KMS-11 (cell line): ENCODE results near the gene CMIP.
A peak's percentile ranks its signal among the peaks of the same experiment; 100 is the strongest.

Experiments used
- H2AFZ ChIP-seq: fragments of 200-600 bp; sonication (generic); 2 replicates; pipeline ENCODE4 v1.6.1; 2016; ENCODE audit warnings: antibody characterized with exemption, mixed run types, low read depth
- H3K27ac ChIP-seq: fragments of 200-600 bp; sonication (generic); 2 replicates; pipeline ENCODE4 v1.6.1; 2016; ENCODE audit warnings: mild to moderate bottlenecking, mixed run types
- H3K27me3 ChIP-seq: fragments of 200-600 bp; sonication (generic); 2 replicates; pipeline ENCODE4 v1.6.1; 2017; ENCODE audit warnings: mild to moderate bottlenecking, low read depth, mixed run types, moderate library complexity; ENCODE audit not compliant: insufficient read depth
- H3K36me3 ChIP-seq: fragments of 200-600 bp; sonication (generic); 2 replicates; pipeline ENCODE4 v1.6.1; 2017; ENCODE audit warnings: mild to moderate bottlenecking, mixed run types; ENCODE audit not compliant: insufficient read depth
- H3K4me1 ChIP-seq: fragments of 200-600 bp; sonication (generic); 2 replicates; pipeline ENCODE4 v1.6.1; 2016; ENCODE audit warnings: mild to moderate bottlenecking, low read depth, mixed run types; ENCODE audit not compliant: poor library complexity, severe bottlenecking
- H3K4me2 ChIP-seq: fragments of 200-600 bp; sonication (generic); 2 replicates; pipeline ENCODE4 v1.7.0; 2016; ENCODE audit warnings: mild to moderate bottlenecking, mixed run types
- H3K4me3 ChIP-seq: fragments of 200-600 bp; sonication (generic); IDR thresholded peaks from 2 replicates; pipeline ENCODE4 v1.6.1; 2017; ENCODE audit warnings: low read depth, low read length, mixed read lengths; ENCODE audit not compliant: insufficient read depth
- H3K79me2 ChIP-seq: fragments of 200-600 bp; sonication (generic); 2 replicates; pipeline ENCODE4 v1.6.1; 2016; ENCODE audit warnings: low read depth, mixed run types; ENCODE audit not compliant: insufficient read depth
- H3K9ac ChIP-seq: fragments of 200-600 bp; sonication (generic); 2 replicates; pipeline ENCODE4 v1.6.1; 2016; ENCODE audit warnings: mild to moderate bottlenecking, mixed run types
- H4K20me1 ChIP-seq: fragments of 200-600 bp; sonication (generic); 2 replicates; pipeline ENCODE4 v1.6.1; 2016; ENCODE audit warnings: mild to moderate bottlenecking, mixed run types; ENCODE audit not compliant: insufficient read depth
- TF ChIP-seq, protein P1 (sequence below): fragments of 200-600 bp; sonication (generic); conservative IDR thresholded peaks from 2 replicates; pipeline ENCODE4 v1.6.1; 2017; ENCODE audit warnings: low read depth, mild to moderate bottlenecking, antibody characterized with exemption, low read length, moderate library complexity, mixed read lengths

CMIP gene

DNA sequence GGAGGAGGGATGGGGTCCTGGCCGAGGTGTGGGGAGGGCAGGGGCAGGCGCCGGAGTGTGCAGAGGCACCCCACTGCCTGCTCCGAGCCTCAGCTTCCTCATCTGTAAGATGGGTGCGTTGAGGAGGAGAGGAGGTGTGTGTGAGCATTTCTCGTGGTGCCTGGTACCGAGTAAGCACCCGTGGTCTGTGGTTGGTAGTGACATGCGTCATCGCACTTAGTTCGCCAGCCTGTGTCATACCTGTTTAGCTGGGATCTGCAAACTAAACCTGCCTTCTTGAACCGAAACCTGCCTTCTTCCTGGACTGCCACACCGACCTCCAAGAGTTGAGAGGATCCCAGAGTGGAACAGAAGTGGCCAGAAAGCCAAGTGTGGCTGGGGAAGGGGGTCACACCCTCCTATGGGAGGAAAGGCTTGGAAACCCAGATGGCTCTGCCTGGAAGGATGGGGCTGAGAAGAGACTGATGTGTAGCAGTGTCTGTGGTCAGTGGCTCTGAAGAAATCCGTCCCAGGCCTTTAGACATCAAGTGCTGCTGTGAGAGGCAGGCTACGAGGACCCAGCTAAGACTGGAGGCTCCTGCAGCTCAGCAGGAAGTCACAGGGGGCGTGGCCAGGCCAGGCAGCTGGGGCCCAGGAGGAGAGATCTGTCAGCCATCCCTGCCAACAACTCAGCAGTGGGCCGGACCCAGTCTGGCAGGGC, 171.9 kb downstream of the CMIP start:
- peaks cover 6% of the 10 kb centered on the region; the same call in 1 of the 2 replicates for H3K79me2 ChIP-seq
- H3K36me3 ChIP-seq, result peaks cover 5% of the 10 kb centered on the region; the same call in 1 of the 2 replicates
- H3K27ac ChIP-seq, result peak overlapping the region; percentile 55
- H4K20me1 ChIP-seq, result 0 out of 2 replicates have a peak, but pooled peaks cover 3% of the 10 kb centered on the region
- TF ChIP-seq, protein P1, sequence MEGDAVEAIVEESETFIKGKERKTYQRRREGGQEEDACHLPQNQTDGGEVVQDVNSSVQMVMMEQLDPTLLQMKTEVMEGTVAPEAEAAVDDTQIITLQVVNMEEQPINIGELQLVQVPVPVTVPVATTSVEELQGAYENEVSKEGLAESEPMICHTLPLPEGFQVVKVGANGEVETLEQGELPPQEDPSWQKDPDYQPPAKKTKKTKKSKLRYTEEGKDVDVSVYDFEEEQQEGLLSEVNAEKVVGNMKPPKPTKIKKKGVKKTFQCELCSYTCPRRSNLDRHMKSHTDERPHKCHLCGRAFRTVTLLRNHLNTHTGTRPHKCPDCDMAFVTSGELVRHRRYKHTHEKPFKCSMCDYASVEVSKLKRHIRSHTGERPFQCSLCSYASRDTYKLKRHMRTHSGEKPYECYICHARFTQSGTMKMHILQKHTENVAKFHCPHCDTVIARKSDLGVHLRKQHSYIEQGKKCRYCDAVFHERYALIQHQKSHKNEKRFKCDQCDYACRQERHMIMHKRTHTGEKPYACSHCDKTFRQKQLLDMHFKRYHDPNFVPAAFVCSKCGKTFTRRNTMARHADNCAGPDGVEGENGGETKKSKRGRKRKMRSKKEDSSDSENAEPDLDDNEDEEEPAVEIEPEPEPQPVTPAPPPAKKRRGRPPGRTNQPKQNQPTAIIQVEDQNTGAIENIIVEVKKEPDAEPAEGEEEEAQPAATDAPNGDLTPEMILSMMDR, result no peak
- no peaks in the 10 kb centered on the region for H3K27me3 ChIP-seq
- H2AFZ ChIP-seq, result no peak overlapping the region
- peak overlapping the region; percentile 30; the same call in 1 of the 2 replicates for H3K4me2 ChIP-seq
- H3K9ac ChIP-seq, result no peak overlapping the region
- H3K4me1 ChIP-seq, result peaks cover 33% of the 10 kb centered on the region
- H3K4me3 ChIP-seq, result no peak overlapping the region

DNA sequence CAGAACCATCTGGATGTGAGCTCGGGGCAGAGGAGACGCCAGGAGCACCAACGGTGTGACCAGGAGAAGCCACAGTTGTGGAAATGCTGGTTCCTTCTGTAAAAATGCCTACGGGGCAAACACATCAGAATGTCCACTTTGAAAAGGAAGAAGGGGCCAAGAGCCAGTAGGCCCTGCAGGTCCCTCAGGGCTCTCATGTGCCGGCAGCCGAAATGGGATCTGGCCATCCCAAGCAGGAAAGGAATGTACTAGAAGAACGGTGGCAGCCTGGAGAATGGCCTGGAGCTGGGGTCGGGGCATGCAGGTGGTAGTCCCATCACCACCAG, 172.4 kb downstream of the CMIP start:
- Histone ChIP-seq H3K79me2 (peaks cover 6% of the 10 kb centered on the region; the same call in 1 of the 2 replicates), H3K9ac (no peak overlapping the region), H2AFZ (no peak overlapping the region), H3K27me3 (no peaks in the 10 kb centered on the region), H3K27ac (peak overlapping the region; percentile 55; the same call in 1 of the 2 replicates), H3K36me3 (peaks cover 5% of the 10 kb centered on the region; the same call in 1 of the 2 replicates), H3K4me1 (peaks cover 33% of the 10 kb centered on the region), H3K4me3 (no peak overlapping the region), H3K4me2 (peak overlapping the region; percentile 30; the same call in 1 of the 2 replicates), H4K20me1 (0 out of 2 replicates have a peak, but pooled peaks cover 3% of the 10 kb centered on the region)
- TF ChIP-seq, protein P1, result no peak

DNA sequence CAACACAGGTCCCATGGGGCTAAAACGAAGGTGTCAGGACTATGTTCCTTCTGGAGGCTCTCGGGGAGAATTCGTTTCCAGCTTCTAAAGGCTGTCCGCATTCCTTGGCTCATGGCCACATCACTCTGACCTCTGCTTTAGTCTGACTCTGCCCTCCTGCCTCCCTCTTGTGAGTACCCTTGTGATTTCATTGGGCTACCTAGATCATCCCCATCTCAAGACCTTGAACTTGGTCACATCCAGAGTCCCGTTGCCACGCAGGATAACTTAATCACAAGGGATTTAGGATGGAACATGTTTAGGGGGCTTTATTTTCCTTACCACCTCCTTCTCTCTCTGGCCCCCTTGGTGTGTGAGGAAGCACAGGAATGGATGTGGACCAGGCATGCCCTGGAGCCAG, 173.6 kb downstream of the CMIP start:
- Histone ChIP-seq H3K4me1 (peaks cover 41% of the 10 kb centered on the region), H3K27me3 (no peaks in the 10 kb centered on the region), H3K27ac (no peak overlapping the region), H3K4me3 (no peak overlapping the region), H2AFZ (no peak overlapping the region), H3K36me3 (peaks cover 5% of the 10 kb centered on the region; the same call in 1 of the 2 replicates), H3K4me2 (no peak overlapping the region), H3K79me2 (peaks cover under 1% of the 10 kb centered on the region; the same call in 1 of the 2 replicates), H3K9ac (no peak overlapping the region), H4K20me1 (0 out of 2 replicates have a peak, but pooled peaks cover 3% of the 10 kb centered on the region)
- TF ChIP-seq, protein P1, result no peak

DNA sequence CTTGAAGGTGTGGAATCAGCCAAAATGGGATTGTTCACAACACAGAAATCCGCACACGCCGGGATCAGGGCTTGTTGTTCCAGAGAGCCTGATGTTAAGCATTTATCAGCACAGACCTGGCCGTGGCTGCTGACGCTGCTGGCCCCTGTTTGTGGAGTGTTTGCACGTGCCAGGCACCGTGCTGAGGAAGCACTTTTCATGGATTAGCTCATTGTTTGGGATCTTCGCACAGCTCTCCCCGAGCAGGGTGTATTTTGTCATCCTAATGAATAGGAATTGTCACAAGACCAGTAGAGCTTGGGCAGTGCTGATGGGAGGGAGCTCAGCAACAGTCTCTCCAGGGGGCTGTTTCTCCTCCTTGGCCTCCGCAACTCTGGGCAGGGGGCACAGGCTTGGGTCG, 174.1 kb downstream of the CMIP start:
- H3K79me2 ChIP-seq, result no peaks in the 10 kb centered on the region; the same call in 1 of the 2 replicates

More for the DNA sequence above, 174.1 kb downstream of the CMIP start:
- TF ChIP-seq, protein P1, result no peak
- H3K36me3 ChIP-seq, result peaks cover 5% of the 10 kb centered on the region; the same call in 1 of the 2 replicates
- no peaks in the 10 kb centered on the region for H3K27me3 ChIP-seq
- H3K27ac ChIP-seq, result no peak overlapping the region
- H2AFZ ChIP-seq, result no peak overlapping the region
- no peak overlapping the region for H3K4me2 ChIP-seq
- H3K4me3 ChIP-seq, result no peak overlapping the region
- 0 out of 2 replicates have a peak, but pooled peaks cover 3% of the 10 kb centered on the region for H4K20me1 ChIP-seq
- no peak overlapping the region for H3K9ac ChIP-seq
- H3K4me1 ChIP-seq, result peaks cover 45% of the 10 kb centered on the region
